ENCODE data around the gene MCM8.

MCM8 gene

GRCh38 chr20:5918856-5919625 is 31.4 kb upstream of the MCM8 start:
- DNase-seq, result no peak
- no peaks in the 10 kb centered on the region for H3K36me3 Mint-ChIP-seq (ENCODE audit: low read depth)
- TF ChIP-seq, protein P1, sequence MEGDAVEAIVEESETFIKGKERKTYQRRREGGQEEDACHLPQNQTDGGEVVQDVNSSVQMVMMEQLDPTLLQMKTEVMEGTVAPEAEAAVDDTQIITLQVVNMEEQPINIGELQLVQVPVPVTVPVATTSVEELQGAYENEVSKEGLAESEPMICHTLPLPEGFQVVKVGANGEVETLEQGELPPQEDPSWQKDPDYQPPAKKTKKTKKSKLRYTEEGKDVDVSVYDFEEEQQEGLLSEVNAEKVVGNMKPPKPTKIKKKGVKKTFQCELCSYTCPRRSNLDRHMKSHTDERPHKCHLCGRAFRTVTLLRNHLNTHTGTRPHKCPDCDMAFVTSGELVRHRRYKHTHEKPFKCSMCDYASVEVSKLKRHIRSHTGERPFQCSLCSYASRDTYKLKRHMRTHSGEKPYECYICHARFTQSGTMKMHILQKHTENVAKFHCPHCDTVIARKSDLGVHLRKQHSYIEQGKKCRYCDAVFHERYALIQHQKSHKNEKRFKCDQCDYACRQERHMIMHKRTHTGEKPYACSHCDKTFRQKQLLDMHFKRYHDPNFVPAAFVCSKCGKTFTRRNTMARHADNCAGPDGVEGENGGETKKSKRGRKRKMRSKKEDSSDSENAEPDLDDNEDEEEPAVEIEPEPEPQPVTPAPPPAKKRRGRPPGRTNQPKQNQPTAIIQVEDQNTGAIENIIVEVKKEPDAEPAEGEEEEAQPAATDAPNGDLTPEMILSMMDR (IDR thresholded peaks at IDR 0.05), result no peak

DNA sequence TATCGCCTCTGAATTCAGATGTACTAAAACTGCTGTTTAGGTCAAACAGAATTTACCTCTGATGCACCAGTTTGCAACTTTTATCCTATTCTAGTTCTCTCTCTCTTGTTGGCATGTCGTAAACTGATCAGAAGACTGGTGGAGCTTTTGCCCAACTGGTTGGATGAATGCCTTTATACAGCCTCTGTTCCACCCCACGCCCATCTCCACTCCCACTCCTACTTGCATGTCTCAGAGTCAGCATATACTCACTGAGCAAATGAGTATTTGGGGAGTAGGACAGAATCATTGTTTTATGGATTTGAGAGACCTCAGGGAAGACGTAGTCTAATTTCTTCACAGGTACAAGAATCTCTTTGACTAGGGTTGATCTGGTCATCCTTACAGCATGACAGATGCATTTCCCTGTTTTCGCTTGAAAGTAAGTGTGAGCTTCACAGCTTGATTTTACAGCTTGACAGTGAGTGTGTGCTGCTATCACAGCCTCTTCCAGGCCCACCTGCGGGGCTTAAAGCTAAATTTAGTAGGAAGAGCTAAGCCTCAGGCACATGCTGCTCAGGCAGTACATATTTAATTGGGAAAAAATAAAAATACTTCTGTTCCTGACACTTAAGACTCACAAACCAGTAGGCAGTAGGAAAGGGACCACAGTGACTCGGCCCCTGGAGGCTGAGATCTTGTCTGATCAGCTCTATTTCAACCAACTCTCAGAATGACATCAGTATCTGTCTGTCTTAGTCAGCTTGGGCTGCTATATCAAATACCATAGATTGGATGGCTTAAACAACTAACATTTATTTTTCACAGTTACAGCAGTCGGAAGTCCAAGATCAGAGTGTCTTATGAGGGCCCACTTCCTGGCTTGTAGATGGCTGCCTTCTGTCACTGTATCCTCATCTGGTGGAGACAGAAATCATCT is 30.6 kb upstream of the MCM8 start:
- TF ChIP-seq, protein P1 (IDR thresholded peaks at IDR 0.05), result no peak
- Mint-ChIP-seq H3K27ac (no peak overlapping the region), H3K4me3 (no peak overlapping the region), H3K27me3 (ENCODE audit: low read depth, poor library complexity) (peaks cover 34% of the 10 kb centered on the region), H3K36me3 (ENCODE audit: low read depth) (no peaks in the 10 kb centered on the region), H3K4me1 (peaks cover 9% of the 10 kb centered on the region), H3K9me3 (no peaks in the 10 kb centered on the region)
- no peak for DNase-seq

More at GRCh38 chr20:5918856-5919625, 31.4 kb upstream of the MCM8 start:
- no peaks in the 10 kb centered on the region for H3K9me3 Mint-ChIP-seq
- H3K4me3 Mint-ChIP-seq, result no peak overlapping the region
- peaks cover 9% of the 10 kb centered on the region for H3K4me1 Mint-ChIP-seq
- H3K27ac Mint-ChIP-seq, result no peak overlapping the region
- peaks cover 32% of the 10 kb centered on the region for H3K27me3 Mint-ChIP-seq (ENCODE audit: low read depth, poor library complexity)

- Mint-ChIP-seq H3K36me3 (ENCODE audit: low read depth) (no peaks in the 10 kb centered on the region), H3K27me3 (ENCODE audit: low read depth, poor library complexity) (peaks cover 29% of the 10 kb centered on the region), H3K4me1 (peaks cover 9% of the 10 kb centered on the region), H3K9me3 (no peaks in the 10 kb centered on the region), H3K27ac (no peak overlapping the region), H3K4me3 (no peak overlapping the region)
- TF ChIP-seq, protein P1 (IDR thresholded peaks at IDR 0.05), result no peak
- DNase-seq, result no peak
Observed at GRCh38 chr20:5920581-5920980, 29.9 kb upstream of the MCM8 start.

- DNase-seq, result no peak
- TF ChIP-seq, protein P1 (IDR thresholded peaks at IDR 0.05), result no peak
- Mint-ChIP-seq H3K27ac (no peak overlapping the region), H3K4me3 (no peak overlapping the region), H3K9me3 (no peaks in the 10 kb centered on the region), H3K4me1 (peaks cover 9% of the 10 kb centered on the region), H3K27me3 (ENCODE audit: low read depth, poor library complexity) (peaks cover 24% of the 10 kb centered on the region), H3K36me3 (ENCODE audit: low read depth) (no peaks in the 10 kb centered on the region)
Observed at GRCh38 chr20:5923493-5923892, 27.0 kb upstream of the MCM8 start.

DNA sequence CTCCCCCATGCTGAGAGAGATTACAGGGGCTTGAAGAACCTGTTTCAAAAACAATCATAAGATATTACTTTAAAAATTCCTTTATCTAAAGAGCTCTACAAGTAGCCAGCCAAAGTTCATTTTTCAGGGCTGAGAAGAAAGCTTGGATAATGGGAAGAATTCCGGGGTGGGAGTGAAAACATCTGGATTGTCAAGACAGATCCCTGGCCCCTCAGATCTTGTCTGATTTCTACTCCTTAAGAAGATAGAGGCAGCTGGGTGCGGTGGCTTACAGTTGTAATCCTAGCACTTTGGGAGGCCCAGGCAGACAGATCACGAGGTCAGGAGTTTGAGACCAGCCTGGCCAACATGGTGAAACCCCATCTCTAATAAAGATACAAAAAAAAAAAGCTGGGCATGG is 24.9 kb upstream of the MCM8 start:
- no peak overlapping the region for H3K4me3 Mint-ChIP-seq
- H3K36me3 Mint-ChIP-seq (ENCODE audit: low read depth), result no peaks in the 10 kb centered on the region
- H3K27ac Mint-ChIP-seq, result no peak overlapping the region
- TF ChIP-seq, protein P1 (IDR thresholded peaks at IDR 0.05), result no peak
- DNase-seq, result no peak
- peaks cover 27% of the 10 kb centered on the region for H3K27me3 Mint-ChIP-seq (ENCODE audit: low read depth, poor library complexity)
- H3K9me3 Mint-ChIP-seq, result no peaks in the 10 kb centered on the region
- no peaks in the 10 kb centered on the region for H3K4me1 Mint-ChIP-seq
